HG03575 (cell line): Measurements from ENCODE around the gene OR1F1.
"Not testable (repeated sequence)": the region's sequence is repeated elsewhere in the genome, so short reads cannot be mapped to it uniquely, and the experiment has no call there.

ENCODE experiments used
- ATAC-seq: cut with Tn5 transposase; IDR thresholded peaks from one replicate; pipeline ENCODE4 v1.9.1; 2021; ENCODE audit not compliant: unreplicated experiment, insufficient number of reproducible peaks, low FRiP score; ENCODE audit errors: extremely low read depth

Gene OR1F1

DNA sequence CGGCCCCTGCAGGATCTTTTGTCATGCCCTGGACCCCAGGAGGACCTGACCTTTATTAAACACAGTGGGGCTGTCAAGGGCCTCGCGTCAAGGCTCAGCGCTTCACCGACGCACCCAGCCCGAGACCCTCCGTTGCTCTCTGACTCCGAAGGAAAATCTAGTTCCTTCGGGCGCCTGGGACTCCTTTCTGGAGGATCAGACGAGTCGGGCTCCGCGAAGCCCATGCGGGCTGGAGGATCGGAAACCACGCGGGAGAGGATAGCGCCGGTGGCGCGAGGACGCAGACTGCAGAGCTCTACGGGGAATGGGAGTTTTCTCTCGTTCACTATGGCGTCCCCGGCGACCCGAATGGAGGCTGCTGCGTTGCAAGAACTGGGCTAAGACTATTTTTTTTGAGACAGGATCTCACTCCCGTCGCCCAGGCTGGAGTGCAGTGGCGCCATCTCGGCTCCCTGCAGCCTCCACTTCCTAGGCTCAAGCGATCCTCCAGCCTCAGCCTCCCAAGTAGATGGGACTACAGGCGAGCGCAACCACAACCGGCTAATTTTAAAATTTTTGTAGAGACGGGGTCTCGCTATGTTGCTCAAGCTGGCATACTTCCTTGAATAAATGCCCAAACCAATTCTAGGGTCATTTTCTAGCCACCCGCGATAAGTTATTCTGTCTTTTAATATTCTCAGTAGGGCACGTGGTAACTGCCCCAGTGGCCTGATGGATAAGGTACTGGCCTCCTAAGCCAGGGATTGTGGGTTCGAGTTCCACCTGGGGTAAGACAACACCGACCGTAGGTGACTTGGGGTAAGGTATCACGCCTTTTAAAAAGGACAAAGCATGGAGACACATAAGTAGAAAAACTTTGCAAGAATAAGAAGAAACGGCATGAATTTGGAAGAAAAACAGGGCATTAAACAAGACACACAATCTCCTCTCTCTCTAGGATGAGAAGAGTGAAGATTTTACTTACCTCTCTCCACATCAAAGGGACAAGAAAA is 5.5 kb downstream of the OR1F1 start:
- ATAC-seq, result no peak

DNA sequence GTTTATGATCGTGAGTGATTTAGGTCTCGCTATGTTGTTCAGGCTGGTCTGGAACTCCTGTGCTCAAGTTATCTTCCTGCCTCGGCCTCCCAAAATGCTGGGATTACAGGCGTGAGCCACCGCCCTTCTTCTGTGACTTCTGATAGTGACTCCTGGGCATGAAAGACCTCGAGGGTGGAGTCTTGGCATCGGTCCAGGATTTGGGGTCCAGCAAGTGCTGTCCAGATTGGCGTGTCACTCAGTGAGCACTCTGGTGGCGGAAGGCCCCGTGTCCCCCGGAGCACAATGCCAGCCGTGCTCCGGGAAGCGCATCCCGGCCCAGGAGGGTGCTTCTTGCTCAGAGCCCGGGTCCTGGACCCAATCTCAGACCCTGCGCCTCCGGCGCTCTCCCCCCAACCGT is 6.8 kb downstream of the OR1F1 start:
- ATAC-seq, result no peak

DNA sequence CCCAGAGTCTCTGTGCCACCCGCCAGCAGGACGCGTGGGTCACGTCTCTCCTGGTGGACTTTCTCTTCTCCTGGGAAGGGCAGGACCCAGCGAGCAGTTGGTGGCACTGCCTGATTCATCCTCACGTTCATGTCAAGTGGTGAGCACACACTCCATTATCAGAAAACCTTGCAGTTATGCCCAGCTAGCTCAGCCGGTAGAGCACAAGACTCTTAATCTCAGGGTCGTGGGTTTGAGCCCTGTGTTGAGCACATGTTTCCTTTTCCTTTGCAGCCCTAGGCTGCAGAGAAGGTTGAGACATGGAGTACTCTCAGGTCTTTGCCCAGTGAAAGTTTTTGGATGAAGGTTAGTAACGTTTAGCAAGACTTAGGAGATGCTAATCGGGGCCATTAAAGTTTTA is 8.0 kb downstream of the OR1F1 start:
- no peak for ATAC-seq

DNA sequence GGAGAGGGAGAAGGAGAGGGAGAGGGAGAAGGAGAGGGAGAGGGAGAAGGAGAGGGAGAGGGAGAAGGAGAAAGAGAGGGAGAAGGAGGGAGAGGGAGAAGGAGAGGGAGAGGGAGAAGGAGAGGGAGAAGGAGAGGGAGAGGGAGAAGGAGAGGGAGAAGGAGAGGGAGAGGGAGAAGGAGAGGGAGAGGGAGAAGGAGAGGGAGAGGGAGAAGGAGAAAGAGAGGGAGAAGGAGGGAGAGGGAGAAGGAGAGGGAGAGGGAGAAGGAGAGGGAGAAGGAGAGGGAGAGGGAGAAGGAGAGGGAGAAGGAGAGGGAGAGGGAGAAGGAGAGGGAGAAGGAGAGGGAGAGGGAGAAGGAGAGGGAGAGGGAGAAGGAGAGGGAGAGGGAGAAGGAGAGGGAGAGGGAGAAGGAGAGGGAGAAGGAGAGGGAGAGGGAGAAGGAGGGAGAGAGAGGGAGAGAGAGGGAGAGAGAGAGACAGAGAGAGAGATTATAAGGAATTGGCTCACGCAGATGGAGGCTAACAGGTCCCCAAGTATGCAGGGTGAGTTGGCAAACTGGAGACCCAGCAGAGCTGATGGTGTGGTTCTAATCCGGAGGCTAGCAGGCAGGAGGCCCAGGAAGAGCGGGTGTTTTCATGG is 9.8 kb downstream of the OR1F1 start:
- not testable (repeated sequence) for ATAC-seq

DNA sequence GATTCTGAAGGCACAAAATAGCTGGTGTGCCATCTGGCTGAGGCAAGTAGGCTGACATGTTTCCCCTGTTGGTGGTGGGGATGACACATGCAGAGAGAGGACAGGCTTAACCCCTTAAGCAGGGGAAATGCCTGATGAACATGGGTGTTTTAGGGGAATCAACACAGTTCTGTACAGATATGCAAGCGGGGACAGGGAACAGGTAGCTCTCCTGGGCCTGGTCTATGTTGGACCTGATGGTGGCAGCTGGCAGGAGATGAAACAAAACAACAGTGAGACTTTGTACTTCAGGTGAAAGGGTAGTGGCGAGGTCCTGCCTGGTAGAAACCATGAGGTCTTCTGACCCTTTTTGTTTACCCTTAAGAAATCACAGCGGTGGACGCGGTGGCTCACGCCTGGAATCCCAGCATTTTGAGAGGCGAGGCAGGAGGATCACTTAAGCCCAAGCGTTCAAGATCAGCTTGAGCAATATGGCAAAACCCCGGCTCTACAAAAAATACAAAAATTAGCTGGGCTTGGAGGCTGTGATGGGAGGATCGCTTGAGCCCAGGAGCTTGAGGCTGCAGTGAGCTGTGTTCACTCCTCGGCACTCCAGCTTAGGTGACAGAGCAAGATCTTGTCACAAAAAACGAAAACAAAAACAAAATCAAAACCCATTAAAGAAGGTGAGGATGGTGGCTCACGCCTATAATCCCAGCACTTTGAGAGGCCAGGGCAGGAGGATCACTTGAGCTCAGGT is 10.5 kb downstream of the OR1F1 start:
- no peak for ATAC-seq

DNA sequence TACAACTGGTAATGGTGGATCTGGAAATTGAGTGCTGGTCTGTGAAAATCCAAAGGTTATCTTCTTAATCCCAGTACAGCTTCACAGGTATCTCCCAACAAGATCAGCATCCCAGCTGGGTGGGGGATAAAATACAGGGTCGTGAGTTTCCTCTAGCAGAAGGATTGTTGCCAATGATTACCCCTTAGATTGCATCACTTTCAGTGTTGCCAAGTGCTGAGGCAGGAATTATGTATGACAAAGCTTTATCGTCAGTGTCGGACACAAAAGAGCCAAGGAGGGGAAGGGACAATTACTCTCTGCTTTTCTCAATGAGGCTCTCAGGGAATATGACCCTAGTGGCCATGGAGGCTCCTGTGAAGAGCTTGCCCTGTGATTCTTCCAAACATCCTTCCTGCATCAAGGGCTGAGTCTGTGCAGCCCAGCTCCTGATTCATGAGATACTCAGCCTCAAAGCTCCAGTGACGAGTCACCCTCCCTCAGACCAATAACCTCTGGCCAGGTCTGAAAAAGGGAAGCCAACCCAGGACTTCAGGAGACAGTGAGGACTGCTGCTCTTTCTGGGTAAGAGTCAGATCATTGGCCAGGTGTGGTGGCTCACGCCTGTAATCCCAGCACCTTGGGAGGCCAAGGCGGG is 15.0 kb downstream of the OR1F1 start:
- no peak for ATAC-seq

DNA sequence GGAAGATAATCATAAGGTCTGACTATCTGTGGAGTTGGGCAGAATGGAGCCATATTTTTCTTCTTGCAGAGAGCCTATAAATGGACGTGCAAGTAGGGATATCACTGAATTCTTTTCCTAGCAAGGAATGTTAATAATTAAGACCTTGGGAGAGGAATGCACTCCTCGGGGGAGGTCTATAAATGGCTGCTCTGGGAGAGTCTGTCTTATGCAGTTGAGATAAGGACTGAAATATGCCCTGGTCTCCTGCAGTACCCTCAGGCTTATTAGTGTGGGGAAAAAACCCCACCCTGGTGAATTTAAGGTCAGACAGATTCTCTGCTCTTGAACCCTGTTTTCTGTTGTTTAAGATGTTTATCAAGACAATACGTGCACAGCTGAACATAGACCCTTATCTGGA is 17.9 kb downstream of the OR1F1 start:
- not testable (repeated sequence) for ATAC-seq

DNA sequence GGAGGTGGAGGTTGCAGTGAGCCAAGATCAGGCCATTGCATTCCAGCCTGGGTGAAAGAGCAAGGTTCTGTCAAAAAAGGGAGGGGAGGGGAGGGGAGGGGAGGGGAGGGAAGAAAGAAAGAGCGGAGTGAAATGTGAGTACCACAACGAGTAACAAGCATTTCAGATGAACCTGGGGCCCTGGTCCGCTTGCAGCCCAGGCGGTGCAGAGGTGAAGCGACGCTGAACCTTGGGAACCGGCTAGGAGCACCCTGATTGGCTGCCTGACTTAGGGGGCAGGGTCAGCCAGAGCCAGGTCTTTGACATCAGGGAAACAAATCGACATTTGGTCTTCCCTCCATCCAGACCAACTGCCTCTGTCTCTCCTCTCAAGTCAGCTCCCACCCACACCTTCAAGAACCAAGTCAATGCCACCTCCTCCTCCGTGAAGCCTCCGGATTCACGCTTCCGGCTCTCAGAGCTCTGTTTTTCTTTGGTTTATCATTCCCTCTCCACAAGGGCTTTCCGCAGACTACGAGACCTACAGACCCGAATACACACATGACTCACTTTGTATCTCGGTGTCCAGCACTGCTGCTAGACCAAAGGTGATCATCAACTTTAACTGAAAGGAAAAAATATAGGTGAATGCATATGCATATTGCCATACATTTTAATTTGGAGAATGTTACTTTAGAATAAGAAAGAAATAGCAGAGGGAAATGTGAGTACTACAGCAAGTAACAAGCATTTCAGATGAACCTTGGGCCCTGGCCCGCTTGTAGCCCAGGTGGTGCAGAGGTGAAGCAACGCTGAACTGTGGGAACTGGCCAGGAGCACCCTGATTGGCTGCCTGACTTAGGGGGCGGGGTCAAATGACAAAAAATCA is 19.3 kb downstream of the OR1F1 start:
- ATAC-seq, result no peak

DNA sequence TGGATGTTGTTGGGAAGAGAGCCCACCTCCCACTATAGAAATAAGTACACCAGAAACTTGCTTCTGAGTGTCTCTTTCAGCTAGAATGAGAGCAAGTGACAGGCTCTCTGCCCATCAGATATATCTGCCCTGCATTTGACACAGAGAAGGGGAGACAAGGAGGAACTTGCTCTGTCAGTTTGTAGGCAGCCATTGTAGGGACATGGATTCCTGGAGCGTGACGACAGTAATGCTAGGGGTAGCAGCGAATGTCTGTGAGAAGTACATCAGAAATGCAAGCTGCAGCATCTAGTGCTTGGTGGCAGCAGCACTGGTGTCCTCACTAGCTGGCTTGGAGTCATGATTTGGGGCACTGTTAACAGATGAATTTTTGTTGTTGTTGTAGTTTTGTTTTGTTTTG is 24.0 kb downstream of the OR1F1 start:
- ATAC-seq, result no peak

DNA sequence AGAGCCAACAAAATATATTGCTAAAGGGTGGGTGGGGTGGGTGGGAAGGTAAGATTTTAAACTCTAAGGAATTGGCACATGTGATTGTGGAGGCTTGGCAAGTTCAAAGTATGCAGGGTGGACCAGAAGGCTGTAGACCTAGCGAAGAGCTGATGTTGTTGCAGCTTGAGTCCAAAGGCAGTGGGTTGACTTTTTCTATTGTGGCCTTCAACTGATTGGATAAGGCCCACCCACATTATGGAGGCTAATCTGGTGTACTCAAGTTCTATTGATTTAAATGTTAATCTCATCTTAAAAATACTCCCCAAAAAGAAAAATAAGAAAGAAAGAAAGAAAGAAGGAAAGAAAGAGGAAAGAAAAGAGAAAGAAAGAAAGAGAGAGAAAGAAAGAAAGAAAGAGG is 24.6 kb downstream of the OR1F1 start:
- no peak for ATAC-seq

DNA sequence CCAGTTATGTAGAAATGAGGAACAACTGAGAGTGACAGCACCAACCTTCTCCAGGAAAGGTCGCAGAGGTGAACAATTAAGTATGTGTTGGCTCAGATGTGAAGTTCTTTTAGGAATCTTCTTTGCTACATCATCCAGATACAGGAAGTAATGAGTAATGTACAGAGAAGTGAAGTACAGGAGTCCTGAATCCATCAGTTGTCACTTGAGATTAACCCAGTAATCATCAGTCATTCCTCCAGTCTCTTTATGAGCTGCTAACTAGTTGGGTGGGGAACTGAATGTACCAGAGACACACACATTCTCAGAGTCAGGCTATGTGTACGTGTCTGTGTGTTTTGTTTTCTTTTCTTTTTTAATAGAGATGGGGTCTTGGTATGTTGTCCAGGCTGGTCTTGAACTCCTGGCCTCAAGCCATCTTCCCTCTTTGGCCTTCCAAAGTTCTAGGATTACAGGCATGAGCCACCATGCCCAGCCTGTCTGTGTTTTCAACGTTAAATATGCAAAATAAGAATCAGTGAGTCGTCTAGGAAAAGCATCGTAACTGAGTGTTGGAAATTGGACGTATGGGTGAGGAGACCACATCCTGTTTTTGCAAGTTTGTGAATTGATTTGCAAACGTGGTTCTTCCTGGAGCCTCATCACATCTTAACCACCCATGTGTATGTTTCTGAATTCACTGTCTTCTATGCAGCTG is 27.0 kb downstream of the OR1F1 start:
- ATAC-seq, result no peak

DNA sequence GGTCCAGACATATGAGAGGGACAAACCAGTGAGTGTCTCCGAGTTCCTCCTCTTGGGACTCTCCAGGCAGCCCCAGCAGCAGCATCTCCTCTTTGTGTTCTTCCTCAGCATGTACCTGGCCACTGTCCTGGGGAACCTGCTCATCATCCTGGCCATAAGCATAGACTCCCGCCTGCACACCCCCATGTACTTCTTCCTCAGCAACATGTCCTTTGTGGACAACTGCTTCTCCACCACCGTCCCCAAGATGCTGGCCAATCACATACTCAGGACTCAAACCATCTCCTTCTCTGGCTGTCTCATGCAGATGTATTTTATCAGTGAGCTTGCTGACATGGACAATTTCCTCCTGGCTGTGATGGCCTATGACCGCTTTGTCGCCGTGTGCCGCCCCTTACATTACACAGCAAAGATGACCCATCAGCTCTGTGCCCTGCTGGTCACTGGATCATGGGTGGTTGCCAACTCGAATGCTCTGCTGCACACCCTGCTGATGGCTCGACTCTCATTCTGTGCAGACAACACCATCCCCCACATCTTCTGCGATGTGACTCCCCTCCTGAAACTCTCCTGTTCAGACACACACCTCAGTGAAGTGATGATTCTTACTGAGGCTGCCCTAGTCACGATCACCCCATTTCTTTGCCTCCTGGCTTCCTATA is 27.7 kb downstream of the OR1F1 start:
- ATAC-seq, result no peak

DNA sequence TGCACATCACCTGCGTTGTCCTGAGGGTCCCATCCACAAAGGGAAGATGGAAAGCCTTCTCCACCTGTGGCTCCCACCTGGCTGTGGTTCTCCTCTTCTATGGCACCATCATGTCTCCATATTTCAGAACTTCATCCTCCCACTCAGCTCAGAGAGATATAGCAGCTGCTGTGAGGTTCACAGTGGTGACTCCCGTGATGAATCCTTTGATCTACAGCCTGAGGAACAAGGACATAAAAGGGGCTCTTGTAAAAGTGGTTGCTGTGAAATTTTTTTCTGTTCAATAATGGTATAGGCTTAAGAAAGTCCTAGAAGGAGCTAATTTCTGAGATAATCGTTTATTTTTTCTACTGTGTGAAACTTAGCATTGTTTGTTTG is 28.2 kb downstream of the OR1F1 start:
- ATAC-seq, result no peak

DNA sequence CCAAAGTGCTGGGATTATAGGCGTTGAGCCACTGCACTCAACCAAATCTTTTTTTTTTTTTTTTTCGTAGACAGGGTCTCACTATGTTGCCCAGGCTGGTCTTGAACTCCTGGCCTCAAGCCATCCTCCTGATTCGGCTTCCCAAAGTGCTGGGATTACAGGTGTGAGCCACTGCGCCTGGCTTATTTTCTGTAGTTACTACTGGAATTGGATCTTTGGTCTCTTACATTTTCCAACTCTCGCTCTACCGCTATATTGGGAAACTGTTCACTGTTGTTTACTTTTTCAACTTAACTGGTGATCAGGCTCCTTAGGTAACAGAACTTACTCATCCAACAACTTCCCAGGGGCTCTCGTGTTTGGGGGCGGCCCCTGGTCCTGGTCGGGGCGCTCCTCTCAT is 32.8 kb downstream of the OR1F1 start:
- no peak for ATAC-seq

DNA sequence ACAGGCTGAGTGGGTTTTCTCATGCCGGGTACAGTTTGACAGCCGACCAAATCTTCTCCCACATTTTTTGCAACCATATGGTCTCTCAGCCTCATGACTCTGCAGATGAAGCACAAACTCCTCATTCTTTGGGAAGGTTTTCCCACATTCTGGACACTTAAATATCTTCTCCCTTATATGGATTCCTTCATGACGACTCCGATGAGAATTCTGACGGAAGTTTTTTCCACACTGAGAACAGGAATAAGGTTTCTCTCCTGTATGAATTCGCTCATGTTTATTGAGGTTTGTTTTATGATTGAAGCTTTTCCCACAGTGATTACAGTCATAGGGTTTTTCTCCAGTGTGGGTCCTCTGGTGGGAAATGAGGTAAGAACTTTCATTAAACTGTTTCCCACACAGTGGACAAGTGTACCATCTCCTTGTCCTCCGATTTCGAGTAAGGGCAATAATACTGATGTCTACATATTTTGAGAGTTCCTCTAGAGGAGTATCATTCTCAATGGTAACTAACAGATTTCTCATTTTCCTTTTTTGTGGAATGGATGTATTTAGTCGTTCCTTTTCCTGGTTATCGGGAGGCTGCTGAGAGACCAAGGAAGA is 36.0 kb downstream of the OR1F1 start:
- no peak for ATAC-seq

DNA sequence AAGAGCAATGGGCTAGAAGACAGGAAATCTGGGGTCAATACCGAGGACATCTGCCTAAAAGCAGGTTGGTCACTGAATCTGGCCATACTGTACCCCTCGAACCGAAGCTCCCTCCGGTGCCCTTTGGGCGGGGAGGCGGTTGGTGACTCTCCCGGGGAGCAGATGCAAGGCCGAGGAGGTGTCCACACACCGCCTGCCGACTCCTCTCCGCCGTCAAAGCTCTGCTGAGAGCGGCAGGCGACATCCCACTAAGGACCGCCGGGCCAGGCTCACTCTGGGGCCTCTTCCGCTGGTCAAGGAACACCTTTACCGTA is 46.5 kb downstream of the OR1F1 start:
- ATAC-seq, result no peak

DNA sequence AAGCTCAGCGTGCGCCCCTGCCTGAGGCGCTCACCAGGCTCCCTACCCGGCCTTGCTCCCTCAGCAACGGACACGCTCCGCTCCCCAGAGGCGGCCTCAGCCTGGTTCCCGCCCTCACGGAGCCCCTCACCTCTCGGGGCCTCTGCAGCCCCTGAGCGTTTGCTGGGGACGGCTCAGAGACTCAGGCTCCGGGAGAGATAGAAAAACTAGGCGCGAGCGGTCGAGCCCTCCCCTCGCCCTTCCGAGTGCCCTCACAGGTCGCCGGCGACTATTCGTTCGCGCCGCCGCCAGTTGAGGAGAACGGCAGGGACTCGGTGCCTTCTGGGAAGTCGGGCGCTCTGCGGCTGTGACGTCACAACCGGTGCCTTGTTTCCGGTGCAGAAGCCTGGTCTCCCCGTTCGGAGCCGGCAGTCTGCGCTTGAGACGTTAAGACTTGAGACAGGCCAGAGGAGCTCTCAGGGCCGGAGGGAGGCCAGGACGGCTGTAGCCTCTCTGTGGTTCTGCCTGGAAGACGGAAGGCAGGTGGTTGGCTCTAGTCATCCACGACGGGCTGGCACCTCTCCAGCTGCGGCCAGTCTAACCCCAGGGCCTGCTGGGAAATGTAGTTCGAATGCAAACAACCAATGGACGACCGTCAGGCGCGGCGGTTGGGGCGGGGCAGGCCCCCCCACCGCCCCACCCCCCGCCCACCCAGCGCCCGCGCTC is 47.0 kb downstream of the OR1F1 start, which contains the start of gene ZNF200:
Gene ZNF200, minus strand, starts transcription at position 302 of the 705 bp plus-strand sequence. CDS start 1,403 bp downstream, outside the sequence.
- ATAC-seq, result no peak
